Stimulated activated CD8-positive, alpha-beta memory T cell treated with anti-CD3 and anti-CD28 coated beads, Interleukin-4, amount 100 ng/mL, for 4 hours (primary cell): ENCODE results near the gene ETV3.
"Not testable (repeated sequence)": the region's sequence is repeated elsewhere in the genome, so short reads cannot be mapped to it uniquely, and the experiment has no call there.

Experiments
- DNase-seq, 2 donors: peaks; one replicate each; pipeline ENCODE4 v3.0.0-alpha.2; 2020; ENCODE audit warnings: low read depth in 2 of 2, low spot score in 1 of 2

ETV3 gene

DNA sequence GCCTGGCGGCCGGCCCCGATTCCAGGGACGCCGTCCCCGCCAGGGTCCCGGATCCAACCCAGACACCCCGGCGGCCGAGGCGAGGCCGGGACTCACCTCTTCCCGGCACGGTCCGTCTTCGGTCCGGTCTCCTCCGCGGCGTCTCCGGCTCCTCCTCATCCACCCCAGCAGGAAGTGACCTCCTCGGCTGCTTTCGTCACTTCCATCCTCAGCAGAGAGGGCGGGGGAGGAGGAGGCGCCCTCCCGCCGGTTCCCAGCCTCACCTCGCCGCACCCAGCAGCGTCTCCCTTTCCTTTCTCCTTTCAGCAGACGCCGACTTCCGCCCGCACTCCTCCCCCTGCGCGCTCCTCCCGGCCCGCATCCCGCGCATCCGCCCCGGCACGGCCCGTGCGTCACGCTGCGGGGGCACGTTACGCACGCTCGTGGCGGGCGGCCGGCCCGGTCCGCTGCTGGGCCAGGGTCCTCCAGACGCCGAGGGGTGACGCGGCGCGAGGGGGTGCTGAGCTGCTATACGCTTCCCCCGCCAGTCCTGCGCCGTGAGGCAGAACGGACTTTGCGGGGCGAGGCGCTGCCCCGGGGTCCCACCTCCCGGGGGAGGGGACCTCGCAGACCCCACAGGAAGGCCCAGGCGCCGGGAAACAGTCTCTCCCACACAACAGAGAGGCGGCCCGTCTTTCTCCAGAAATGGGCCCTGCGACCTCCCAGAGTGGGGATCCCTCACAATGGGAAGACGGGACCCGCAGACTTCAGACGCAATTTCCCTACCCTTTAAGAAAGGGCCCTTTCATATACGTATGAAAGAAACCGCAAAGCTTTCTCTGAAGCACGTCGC lies at the start of gene ETV3:
TSS of gene ETV3 (minus strand) at position 176 of the 832 bp plus-strand sequence. CDS start 2,043 bp downstream, outside the sequence.
- peak; percentile 59 to 64 for DNase-seq

DNA sequence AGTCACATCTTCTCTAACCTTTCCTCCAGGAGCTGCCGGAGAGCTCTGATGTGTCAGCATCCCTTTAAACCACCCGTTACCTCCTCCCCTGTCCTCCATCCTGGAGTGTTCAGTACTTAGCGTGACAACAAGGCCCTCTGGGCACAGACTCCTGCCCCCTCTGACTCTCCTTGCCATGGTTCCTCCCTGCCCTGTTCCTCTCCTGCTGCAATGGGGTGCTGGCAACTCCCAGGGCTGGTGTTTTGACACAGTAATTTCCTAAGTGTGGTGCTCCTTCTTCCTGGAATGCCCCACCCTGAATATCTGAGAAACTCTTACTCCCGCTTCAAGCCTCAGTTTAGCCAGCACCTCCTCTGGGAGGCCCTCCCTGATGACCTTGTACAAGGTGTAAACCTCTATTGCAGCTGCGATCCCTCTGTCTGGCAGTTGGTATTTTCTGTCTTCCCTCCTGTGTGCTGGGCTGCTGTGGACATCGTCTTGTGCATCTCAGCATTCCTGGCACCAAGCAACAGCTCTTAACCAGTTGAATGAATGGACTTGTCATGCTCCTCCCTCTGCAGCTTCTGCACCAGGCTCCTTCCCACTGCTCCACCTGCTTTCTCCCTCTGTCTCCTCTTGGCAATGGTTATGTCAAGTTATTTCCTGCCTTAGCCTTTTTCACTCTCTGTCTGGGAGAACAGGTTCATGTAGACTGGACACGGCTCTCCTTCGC lies 48.2 kb upstream of the ETV3 start:
- DNase-seq = no peak

DNA sequence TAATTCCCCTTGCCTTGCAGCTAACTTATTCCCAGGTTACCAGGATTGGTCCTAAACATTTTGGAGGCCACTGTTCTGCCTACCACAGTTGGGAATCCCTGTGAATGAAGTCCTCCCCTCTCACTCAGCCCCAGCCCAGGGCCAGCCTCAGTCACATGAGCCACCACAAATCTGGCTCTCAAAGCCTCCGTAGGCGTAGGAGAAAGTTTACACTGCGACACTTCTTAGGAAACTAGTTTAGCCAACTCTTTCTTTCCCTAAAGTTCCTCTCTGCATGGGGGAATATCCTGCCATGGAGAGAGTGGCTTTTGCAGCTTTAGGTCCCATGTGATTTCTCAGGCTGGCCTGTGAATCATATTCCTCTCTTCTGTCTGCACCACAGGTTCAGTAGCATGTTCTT lies 45.7 kb upstream of the ETV3 start:
- no peak for DNase-seq

DNA sequence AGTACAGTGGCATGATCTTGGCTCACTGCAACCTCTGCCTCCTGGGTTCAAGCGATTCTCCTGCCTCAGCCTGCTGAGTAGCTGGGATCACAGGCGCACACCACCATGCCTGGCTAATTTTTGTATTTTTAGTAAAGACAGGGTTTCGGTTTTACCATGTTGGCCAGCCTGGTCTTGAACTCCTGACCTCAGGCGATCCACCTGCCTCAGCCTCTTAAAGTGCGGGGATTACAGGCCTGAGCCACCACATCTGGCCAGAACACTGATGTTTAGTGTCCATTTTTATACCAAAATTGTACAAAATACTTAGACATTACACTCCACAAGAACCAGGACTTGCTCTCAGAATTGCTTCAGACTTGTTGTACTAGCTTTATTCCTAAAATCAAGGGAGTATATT lies 44.2 kb upstream of the ETV3 start:
- not testable (repeated sequence) for DNase-seq

GRCh38 chr1:157181790-157182189 lies 43.6 kb upstream of the ETV3 start:
- DNase-seq = no peak

DNA sequence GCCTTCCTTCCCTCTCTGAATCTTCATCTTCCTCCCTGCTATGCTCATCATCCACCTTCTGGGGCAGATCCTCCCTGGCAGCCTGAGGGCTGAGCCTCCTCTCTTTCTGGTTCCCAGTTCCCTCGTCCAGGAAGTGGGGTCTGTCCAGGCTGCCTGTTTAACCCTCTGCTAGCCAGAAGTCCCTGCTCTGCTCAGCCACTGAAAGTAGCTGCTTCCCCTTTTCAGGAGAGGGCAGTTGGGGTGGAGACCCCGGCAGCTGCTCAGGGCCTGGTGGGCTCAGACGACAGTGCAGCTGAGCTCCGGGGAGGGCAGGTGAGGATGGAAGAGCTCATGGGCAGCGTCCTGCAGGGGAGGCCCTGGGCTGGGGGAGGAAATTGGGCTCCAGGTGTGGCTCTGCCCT lies 43.1 kb upstream of the ETV3 start:
- no peak for DNase-seq

DNA sequence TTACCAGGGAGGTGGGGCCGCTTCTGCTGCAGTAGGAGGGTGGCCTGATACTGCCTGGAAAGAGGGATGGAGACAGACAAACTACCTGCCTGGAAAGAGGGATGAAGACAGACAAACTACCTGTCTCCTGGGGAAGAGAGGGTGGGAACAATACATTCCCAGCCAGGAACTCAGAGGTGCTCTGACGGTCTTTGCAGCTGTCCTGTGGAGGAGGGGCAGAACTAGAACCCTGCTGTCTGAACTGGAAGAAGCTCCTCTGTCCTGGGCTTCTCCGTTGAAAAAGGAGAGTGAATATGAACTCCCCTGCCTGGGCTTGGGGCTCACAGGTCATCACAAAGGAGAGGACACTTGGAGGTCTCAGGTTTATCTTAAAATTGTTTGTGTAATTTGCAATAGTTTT lies 40.3 kb upstream of the ETV3 start:
- DNase-seq = no peak

DNA sequence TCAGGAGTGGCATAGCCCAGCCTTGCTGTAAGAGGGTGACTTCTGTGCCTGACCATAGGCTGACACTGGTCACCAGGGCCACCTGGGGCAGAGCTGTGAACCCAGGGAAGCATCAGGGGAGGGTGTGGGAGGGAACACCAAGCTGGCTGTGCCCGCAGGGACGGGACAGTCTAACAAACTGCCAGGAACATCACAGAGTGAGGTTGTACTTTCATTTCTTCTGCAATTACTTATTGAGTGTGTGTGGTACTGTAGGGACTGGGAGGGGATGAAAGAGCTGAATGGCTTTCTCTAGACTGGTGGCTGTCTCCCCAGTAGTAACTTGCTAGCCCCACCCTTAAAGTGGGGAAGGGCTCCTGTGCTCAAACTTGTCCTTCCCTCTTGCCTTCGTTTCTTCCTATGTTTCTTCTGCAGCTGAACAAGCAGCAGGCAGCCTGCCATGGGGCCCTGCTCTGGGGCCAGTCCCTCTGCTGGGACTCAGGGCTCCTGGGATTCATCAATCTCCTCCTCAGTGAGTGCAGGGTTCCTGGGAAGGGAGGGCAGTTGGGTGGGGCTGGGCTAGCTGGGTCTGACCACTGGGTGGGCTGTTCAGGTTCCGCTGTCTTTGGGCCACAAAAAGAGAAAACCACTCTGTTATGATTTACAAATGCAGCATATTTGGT lies 39.7 kb upstream of the ETV3 start:
- DNase-seq = no peak

- DNase-seq = no peak
Measured at GRCh38 chr1:157176591-157177121, 38.5 kb upstream of the ETV3 start.

- no peak for DNase-seq
Measured at GRCh38 chr1:157176016-157176415, 37.8 kb upstream of the ETV3 start.

DNA sequence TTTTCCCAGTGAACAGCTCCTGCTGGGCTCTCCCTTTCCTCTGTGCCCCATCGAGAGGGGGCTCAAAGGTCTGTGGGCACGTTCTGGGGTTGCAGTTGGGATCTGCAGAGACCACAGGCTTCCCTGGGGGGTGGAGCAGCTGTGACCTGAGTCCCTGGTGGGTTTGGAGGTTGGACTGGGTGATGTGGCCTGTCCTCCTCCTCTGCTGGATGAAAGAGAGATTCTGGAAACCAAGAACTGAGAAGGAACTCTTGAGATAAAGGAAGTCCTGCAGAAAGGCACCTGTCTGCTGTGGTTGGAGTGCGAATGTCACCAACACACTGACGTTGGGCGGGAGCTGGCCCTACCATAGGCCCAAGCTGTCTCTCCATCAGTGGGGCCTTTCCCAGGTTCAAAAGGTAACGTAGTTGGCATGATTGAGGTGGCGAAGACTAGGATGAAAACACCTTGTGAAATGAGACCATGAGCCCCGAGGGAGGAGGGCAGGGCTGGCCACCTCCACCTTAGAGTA lies 35.8 kb upstream of the ETV3 start:
- no peak for DNase-seq

DNA sequence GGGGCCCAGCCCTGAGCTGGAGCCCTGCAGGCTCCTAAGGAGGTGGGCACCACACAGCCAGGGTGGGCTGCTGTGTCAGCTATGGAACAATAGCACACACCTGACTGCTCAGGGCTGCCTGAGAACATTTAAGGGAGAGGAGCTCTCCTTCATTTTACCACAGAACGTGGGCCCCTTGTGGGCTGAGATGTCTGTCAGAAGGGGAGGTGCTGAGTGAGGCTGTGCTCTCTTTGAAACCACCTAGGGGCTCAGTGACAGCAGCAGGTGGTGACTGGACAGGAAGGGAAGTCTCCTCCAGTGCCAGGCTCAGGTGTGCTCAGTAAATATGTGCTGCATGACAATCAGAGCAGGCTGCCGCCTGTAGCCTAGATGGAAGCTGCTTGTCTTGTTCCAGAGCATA lies 35.0 kb upstream of the ETV3 start:
- not testable (repeated sequence) for DNase-seq

DNA sequence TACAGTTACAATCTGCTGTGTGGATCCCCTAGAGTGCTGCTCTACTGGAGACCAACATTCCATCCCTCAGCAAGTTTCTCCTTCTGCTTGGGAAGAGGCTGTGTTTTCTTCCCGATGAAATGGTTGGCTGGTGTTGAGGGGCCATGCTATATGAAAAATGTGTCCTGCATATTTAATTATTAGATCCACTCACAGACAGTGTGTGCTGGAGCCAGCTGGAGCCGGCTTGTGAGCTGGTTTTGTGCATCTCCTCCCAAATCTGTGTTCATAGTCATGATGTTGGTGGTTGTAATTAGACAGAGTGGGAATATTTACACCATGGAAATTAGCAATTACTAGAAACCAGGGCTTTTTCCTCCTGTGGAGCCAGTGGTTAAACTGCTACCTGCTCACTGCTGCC lies 34.4 kb upstream of the ETV3 start:
- DNase-seq = not testable (repeated sequence)

DNA sequence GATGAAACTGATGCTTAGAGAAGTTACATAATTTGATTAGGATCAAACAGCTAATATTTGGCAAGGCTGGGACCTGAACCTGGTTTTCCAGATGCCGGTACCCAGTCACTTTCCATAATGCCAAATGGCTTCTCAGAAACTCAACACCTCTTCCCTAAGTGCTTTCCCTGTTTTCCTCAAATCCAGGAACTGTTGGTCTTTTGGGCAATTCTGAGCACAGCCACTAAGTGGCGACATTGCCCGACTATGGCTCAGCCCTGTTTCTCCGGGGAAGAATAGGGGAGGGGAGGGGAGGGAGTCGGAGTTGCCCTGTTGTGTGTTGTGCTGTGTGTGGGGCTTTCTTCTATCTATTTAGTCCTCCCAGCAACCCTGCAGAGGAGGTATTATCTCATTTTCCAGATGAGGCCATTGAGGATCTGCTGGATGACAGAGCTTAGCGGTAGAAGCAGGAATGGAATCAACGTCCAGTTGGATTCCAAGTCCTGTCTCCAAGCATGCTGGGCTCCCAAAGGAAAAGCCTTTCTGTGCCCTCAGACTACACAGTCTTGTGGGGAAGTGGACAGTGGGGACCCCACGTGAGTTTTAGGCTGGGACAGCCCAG lies 33.8 kb upstream of the ETV3 start:
- not testable (repeated sequence) for DNase-seq

DNA sequence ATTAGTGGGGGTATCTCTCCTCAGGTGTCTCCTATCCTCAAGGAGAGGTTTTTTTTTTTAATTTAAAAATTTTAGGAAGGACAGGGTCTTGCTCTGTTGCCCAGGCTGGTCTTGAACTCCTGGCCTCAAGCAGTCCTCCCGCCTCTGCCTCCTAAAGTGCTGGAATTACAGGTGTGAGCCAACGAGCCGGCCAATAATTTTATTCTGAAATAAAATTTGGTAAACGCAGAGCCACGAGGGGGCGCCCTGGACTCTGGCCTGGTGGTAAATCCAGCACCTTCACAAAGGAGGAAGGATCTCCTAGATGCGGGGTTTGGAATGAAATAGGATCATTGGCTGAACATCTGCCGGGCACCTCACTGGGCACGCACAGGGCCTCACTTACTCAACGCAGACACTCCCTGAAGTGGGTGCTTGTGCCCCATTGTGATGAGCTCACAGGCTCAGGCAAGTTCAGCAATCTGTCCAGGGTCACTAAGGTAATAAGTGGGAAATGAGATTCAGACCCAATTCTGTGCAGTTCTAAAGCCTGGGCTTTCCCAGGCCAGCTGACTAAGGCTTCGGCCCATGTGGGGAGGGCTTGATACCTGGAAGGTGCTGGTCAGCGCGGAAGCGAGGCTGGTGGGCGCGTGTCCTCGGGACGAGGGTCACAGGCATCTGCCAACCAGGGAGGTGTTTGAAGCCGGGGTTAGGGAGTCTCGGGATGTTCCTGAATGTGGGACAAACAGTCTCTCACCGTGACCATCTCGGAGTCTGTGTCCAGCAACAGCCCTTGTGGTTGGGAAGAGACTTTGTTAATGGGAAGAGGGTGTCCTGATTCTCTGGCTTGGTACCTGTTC lies 32.7 kb upstream of the ETV3 start:
- no peak for DNase-seq

DNA sequence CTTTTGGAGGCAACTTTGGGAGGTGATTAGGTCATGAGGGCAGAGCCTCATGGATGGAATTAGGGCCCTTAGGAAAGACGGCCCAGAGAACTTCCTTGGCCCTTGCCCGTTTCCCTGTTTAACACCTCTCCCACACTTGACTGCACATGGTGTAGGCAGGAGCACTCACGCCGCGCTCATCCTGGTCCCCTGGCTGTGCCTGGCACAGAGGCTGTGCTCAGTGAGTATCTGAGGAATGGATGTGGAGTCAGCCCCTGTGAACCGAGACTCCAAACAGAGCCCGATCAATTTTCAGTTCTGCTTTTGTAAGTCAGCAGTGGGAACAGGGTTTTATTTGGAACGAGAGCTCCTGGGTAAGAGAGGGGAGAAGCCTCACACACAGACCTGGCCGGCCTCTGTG lies 29.8 kb upstream of the ETV3 start:
- no peak for DNase-seq

GRCh38 chr1:157167437-157167836 lies 29.2 kb upstream of the ETV3 start:
- no peak for DNase-seq

DNA sequence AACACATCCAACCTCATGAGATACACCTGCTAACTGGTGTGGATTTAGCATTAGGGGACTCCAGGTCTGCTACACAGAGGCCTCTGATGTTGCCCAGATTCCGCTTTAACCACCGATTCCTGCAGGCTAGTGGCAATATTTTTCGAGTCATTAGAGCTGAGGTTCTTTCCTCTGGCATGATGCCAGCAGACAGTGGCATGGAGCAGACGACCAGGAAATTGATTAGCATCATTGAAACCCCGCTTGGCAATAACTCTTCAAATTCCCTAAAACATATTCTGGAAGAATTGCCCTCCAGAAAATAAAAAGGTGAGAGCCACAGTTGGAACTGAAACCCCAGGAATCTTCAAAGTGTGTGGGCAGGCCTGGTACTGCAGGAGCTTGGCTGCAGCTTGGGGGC lies 28.4 kb upstream of the ETV3 start:
- no peak for DNase-seq

GRCh38 chr1:157163273-157164127 lies 25.3 kb upstream of the ETV3 start:
- peak; percentile 29 to 48 for DNase-seq
